NCI-H2107 treated with DMSO at 0.1 percent for 48 hours (cell line): ENCODE measurements around the gene PDSS2.
"Not testable (repeated sequence)": the region's sequence is repeated elsewhere in the genome, so short reads cannot be mapped to it uniquely, and the experiment has no call there.

ENCODE experiments used
- DNase-seq: peaks from one replicate; lab custom pipeline; 2025; ENCODE audit not compliant: unreplicated experiment; lab: John Stamatoyannopoulos, UW

PDSS2 gene

DNA sequence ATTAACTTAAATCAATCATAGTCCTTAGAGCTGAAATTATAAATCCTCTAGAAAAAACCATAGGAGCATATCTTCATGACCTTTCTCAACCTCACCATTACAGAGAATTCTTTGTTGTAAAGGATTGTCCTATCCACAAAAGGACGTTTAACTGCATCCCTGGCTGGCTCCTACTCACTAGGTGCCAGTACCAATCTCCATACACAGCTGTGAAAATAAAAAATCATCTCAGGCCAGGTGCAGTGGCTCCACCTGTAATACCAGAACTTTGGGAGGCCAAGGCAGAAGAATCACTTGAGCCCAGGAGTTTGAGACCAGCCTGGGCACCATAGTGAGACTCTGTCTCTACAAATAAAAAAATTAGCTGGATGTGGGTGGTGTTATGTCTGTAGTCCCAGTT, 89.9 kb downstream of the PDSS2 start:
- no peak for DNase-seq

DNA sequence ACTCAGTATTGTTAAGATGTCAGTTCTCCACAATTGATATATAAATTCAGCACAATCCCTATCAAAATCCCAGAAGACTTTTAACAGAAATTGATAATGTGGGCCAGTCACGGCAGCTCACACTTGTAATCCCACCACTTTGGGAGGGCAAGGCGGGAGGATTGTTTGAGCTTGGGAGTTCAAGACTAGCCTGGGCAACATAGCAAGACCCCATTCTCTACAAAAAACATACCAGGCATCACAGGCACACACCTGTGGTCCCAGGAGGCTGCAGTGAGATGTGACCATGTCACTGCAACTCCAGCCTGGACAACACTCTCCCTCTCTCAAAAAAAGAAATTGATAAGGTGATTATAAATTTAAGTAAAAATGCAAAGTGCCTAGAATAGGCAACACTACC, 90.9 kb downstream of the PDSS2 start:
- DNase-seq: no peak

GRCh38 chr6:107364173-107364572, 95.2 kb downstream of the PDSS2 start:
- DNase-seq: not testable (repeated sequence)

GRCh38 chr6:107361753-107362604, 97.4 kb downstream of the PDSS2 start:
- DNase-seq: no peak

DNA sequence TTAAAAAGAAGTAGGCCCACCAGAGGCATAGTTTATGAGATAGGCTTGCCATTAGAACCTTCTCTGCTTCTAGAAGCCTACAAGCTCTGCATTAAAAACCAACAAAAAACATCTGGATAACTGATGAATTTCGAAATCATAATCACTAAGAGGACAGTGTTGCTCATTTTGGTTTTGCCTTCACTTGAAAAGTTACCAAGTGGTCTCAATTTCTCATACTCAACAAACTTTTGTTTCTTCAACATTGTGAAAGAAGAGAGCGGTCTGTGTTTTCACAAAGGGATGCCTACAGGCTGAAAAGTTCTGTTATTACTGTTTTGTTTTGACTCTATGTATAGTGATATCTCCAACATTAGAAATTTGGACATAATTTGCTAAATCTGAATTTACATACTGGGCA, 98.9 kb downstream of the PDSS2 start:
- no peak for DNase-seq

- no peak for DNase-seq
Observed at GRCh38 chr6:107357842-107358241, 101.5 kb downstream of the PDSS2 start.

DNA sequence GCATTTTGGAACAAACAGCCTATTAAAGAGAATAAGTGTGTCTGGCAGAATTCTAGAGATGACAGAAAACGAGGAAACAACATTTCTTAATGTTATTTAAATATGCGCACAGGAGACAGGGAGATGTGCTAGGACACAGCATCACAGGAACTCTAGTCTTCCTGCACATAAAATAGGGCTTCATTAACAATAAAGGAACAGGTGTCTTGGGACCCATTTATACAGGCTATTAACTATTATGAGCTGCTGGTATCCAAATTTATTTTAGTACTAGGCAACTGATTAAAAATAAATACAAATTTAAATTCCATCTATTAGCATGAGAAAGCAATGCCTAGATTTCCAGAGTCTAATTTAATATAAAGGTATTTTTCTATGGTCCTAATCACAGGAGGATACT, 102.3 kb downstream of the PDSS2 start:
- no peak for DNase-seq

GRCh38 chr6:107355659-107356058, 103.7 kb downstream of the PDSS2 start:
- no peak for DNase-seq

- DNase-seq: no peak
Observed at GRCh38 chr6:107354451-107354850, 104.9 kb downstream of the PDSS2 start.

DNA sequence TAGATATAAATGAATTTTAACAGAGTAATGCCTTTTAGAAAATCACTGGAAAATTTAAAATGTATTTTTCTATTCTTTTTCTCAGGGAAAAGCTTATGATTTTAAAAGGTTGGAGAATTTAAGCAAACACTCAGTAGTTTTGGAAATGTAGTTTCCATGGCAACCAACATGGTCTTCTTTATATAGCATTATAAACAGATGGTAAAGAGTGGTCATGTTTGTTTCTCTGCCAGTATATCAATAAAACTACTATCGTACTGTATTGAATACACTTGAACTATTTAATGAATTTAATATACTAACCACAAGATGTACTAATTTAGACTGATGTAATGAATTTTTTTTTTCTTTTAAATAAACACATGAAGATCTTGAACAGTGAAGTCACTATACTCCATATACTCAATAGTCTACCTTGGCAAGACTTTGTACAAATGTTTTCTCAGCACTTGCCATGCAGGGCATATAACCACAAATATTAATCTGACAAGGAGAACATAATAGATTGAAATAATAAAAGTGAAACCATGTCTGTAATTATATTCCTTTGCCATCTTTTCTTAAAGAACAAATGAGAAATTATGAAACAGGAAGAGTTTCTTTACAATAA, 105.5 kb downstream of the PDSS2 start:
- DNase-seq: no peak

- no peak for DNase-seq
Observed at GRCh38 chr6:107348224-107348623, 111.1 kb downstream of the PDSS2 start.

DNA sequence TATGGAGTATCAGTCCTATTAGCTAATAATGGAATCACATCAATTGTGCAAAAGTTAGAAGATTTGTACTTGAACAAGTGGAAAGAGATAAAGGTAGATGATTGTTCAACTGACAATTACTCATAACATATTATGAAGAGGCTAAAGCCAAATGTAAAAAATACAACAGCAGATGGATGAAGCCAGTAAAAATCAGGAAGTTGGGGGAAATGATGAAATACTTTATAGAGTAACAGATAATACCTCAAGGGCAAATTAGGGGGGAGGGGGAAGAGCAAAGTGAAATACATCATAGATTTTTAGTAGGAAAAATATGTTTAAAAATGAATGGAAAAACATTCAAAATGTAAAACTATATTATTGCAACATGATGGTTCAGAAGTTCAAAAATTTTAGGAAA, 114.0 kb downstream of the PDSS2 start:
- DNase-seq: no peak

DNA sequence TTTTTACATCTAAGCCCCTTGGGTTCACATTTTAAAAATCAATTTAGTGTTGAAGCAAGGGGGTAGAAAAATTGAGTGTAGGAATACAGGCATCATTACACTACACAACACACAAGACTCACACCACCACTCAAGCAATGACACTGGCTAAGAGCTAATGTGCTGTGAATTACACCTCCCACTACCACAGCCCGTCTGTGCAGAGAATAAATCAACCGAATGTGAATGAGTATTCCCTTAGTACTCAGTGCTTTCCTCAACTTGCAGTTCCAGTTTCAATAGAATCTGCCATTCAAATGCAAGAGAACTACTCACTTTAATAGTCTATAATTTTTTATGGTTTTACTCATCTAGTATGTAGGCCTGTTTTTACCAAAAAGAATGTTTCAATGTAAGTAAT, 114.4 kb downstream of the PDSS2 start:
- no peak for DNase-seq

- DNase-seq: no peak
Observed at GRCh38 chr6:107344383-107344782, 115.0 kb downstream of the PDSS2 start.

GRCh38 chr6:107342144-107342543, 117.2 kb downstream of the PDSS2 start:
- DNase-seq: no peak

DNA sequence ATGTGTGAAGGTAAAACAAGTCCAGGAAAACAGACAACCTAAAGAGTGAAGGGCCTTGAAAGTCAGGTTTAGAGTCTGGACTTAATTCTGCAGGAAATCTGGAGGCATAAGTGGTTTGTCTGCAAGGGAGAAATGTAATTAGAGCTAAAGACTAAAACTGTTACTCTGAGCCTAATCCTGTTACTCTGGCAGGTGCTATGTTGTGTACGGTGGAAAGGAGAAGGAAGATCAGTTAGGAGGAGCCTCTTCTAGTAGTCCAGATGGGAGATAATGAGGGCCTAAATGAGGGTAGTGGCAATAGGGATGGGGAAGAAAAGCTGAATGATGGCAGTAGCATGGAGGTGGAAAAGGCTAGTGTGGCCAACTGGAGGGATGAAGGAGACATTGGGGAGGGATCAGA, 118.5 kb downstream of the PDSS2 start:
- DNase-seq: no peak

DNA sequence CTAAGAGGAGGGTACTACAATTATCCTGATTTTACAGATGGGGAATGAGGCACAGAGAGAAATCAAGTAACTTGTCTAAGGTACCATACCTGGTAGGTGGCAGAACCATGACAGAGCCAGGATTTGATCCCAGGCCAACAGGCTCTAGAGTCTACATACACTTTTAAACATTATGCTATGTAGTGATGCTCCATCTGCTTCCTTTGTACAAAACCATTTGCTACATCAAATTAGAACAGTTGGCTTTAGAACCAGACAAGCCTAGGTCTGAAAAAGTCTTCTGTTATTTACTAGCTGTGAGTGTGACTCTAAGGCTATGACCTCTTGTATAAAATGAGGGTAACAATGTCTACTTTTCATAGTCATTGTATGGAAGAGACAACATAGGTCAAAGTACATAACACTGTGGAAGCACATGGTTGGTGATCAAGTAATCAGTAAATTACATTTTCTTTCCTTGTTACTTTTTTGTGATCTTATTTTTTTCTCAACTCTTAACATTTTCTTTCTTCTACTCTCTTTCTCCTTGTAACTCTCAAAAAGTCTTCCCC, 122.1 kb downstream of the PDSS2 start:
- no peak for DNase-seq

- no peak for DNase-seq
Observed at GRCh38 chr6:107334026-107334425, 125.3 kb downstream of the PDSS2 start.

DNA sequence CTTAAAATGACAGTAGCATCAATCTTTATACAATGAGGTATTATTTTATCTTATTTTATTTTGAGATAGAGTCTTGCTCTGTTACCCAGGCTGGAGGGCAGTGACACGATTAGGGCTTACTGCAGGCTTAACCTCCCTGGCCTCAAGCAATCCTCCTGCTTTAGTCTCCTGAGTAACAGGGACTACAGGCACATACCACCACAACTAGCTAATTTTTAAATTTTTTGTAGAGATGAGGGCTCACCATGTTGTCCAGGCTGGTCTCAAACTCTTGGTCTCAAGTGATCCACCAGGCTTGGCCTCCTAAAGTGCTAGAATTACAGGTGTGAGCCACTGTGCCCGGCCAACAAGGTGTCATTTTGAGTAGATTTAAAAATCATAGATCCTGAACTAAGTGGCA, 125.9 kb downstream of the PDSS2 start:
- no peak for DNase-seq

DNA sequence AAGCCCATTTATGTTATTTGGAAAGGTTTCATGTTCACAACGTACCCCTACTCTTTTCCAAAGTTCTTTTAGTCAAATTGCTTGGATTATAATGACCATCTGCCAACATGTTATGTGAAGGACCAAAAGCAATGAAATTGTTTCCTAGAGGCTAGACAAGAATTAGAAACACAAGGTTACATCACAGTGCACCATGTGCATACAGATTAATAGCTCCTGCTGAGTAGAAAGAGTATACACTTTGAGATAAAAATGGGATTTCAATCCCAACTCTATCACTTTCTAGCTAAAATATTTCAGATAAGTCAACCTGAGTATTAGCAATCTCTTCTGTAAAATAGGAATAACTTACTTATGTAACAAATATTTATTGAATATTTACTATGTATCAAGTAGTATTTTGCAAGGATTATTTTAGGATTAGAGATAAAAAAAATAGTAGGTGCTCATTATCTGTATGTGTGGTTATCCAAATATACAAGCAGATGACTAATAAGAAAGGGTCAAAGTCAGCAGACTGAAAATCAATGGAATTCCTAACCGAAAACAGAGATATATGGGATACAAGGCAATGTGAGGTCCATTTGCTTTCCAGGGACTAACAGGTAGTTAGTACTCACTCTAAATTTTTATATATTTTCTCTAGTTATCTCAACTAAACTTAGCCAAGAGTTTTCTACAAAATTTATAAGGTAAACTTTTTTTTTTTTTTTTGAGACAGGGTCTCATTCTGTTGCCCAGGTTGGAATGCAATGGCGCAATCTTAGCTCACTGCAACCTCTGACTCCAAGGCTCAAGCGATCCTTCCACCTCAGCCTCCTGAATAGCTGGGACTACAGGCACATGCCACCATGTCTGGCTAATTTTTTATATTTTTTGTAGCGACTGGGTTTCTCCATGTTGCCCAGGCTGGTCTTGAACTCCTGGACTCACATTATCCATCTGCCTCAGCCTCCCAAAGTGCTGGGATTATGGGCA, 127.7 kb downstream of the PDSS2 start:
- DNase-seq: no peak

GRCh38 chr6:107330168-107330567, 129.2 kb downstream of the PDSS2 start:
- no peak for DNase-seq
